K562 (cell line): Measurements from ENCODE around the gene MRPS6. TPM values are rescaled to one million over a fixed set of nuclear protein-coding genes. Genes with fewer than 3 reads are reported as not detected.

ENCODE experiments used
- ATAC-seq: fragments of 200-7000 bp; cut with Tn5 transposase; 3 replicates; pipeline ENCODE4 v1.9.1; 2020; ENCODE audit warnings: moderate library complexity
- BruUV-seq: library from RNA; stranded (reverse); fragments of 400-500 nt; replicated peaks from 2 replicates; lab custom pipeline; 2021; lab: Mats Ljungman, UMichigan
- CTCF ChIA-PET: fragments of 300-600 bp; formaldehyde crosslinking; extraction: SDS; loops from one replicate; lab custom pipeline; 2021; ENCODE audit warnings: low intra/inter-chr PET ratio; lab: Yijun Ruan, JAX
- POLR2A ChIA-PET: fragments of 300-600, 350-650 bp; sonication (Branson Sonifier 250); formaldehyde crosslinking; extraction: SDS; loops from one replicate; lab custom pipeline; 2021; ENCODE audit warnings: antibody characterized with exemption, inconsistent platforms; lab: Yijun Ruan, JAX
- DNase-seq, 4 experiments: peaks; one replicate each; pipeline versions ENCODE4 v3.0.0 to v3.0.0-alpha.2; 2011 to 2018; ENCODE audit warnings: low spot score in 3 of 4, mixed read lengths in 3 of 4; ENCODE audit errors: extremely low read depth in 1 of 4
- FAIRE-seq: peaks from 2 replicates; lab custom pipeline; 2011; peaks lifted over from hg19 to GRCh38; lab: Jason Lieb, UNC
- H2AFZ ChIP-seq: 2 replicates; pipeline ENCODE4 v1.6.0; 2011; ENCODE audit warnings: low read depth, low read length, control low read depth, inconsistent platforms
- H3K27ac ChIP-seq: fragments of 200-600 bp; 3 replicates; pipeline ENCODE4 v1.8.0; 2011; ENCODE audit warnings: low read depth, mild to moderate bottlenecking, control low read depth, inconsistent platforms, low read length, moderate library complexity, mixed read lengths; ENCODE audit errors: extremely low read depth
- H3K27me3 ChIP-seq, 2 experiments: fragments of 300-600 bp in 1 of 2; 2 replicates in 1 of 2; 3 replicates in 1 of 2; pipeline versions ENCODE4 v1.6.0 to v1.8.0; 2011; ENCODE audit warnings: inconsistent platforms in 2 of 2, low read length in 2 of 2, mild to moderate bottlenecking in 1 of 2, mixed read lengths in 1 of 2, moderate library complexity in 1 of 2; ENCODE audit not compliant: control insufficient read depth in 2 of 2, insufficient read depth in 2 of 2
- H3K36me3 ChIP-seq: fragments of 300-600 bp; 3 replicates; pipeline ENCODE4 v1.8.0; 2011; ENCODE audit warnings: mild to moderate bottlenecking, low read length, inconsistent platforms; ENCODE audit not compliant: control insufficient read depth, insufficient read depth
- H3K4me1 ChIP-seq, 2 experiments: fragments of 200-600 bp in 1 of 2; replicated peaks in 1 of 2; 2 replicates in 1 of 2; 3 replicates in 1 of 2; pipeline versions ENCODE4 v1.5.1 to v1.8.0; 2011; ENCODE audit warnings: inconsistent platforms in 2 of 2, low read length in 2 of 2, mild to moderate bottlenecking in 1 of 2, mixed read lengths in 1 of 2, moderate library complexity in 1 of 2; ENCODE audit not compliant: control insufficient read depth in 2 of 2, insufficient read depth in 2 of 2
- H3K4me2 ChIP-seq: 2 replicates; pipeline ENCODE4 v1.6.1; 2011; ENCODE audit warnings: low read length, control low read depth, inconsistent platforms, mixed read lengths; ENCODE audit not compliant: insufficient read depth
- H3K4me3 ChIP-seq: fragments of 200-600 bp; sonication (generic), shearing (Covaris generic); 2 replicates; pipeline ENCODE4 v1.5.1; 2016; ENCODE audit warnings: control low read depth, inconsistent platforms
- H3K79me2 ChIP-seq: fragments of 200-600 bp; 3 replicates; pipeline ENCODE4 v1.8.0; 2011; ENCODE audit warnings: low read length, inconsistent platforms; ENCODE audit not compliant: control insufficient read depth, insufficient read depth
- H3K9ac ChIP-seq, 2 experiments: 2 replicates each; pipeline versions ENCODE4 v1.6.0 to v1.6.1; 2011; ENCODE audit warnings: low read depth in 2 of 2, low read length in 2 of 2, control low read depth in 1 of 2, inconsistent platforms in 1 of 2, mild to moderate bottlenecking in 1 of 2, mixed read lengths in 1 of 2; ENCODE audit not compliant: insufficient read depth in 1 of 2
- H3K9me1 ChIP-seq: one replicate; pipeline ENCODE4 v1.6.0; 2011; ENCODE audit warnings: inconsistent platforms, mild to moderate bottlenecking, low read length, moderate library complexity; ENCODE audit not compliant: control insufficient read depth, insufficient read depth
- H3K9me3 ChIP-seq: replicated peaks from 2 replicates; pipeline ENCODE4 v1.5.1; 2011; ENCODE audit warnings: low read depth, low read length, inconsistent platforms; ENCODE audit not compliant: control insufficient read depth, insufficient read depth
- H4K20me1 ChIP-seq: replicated peaks from 2 replicates; pipeline ENCODE4 v1.6.1; 2011; ENCODE audit warnings: low read length, inconsistent platforms, mixed read lengths; ENCODE audit not compliant: control insufficient read depth, insufficient read depth
- AFF4 ChIP-seq: sonication (generic); formaldehyde crosslinking; IDR thresholded peaks from 2 replicates; pipeline ENCODE4 v1.8.0; 2023; ENCODE audit warnings: mild to moderate bottlenecking, missing genetic modification reagents
- ATF3 ChIP-seq, 2 experiments: fragments of 450-650 bp in 1 of 2; sonication (generic) in 1 of 2; formaldehyde crosslinking in 1 of 2; IDR thresholded peaks in 1 of 2; conservative IDR thresholded peaks in 1 of 2; 2 replicates each; pipeline versions ENCODE4 v1.6.1 to v1.8.1; 2016 to 2023; ENCODE audit warnings: mild to moderate bottlenecking in 2 of 2, moderate library complexity in 2 of 2, inconsistent platforms in 1 of 2, missing genetic modification reagents in 1 of 2
- E2F3 ChIP-seq: fragments of 250-450 bp; sonication (Bioruptor Pico); IDR thresholded peaks from 2 replicates; pipeline ENCODE4 v1.4.0; 2020; ENCODE audit warnings: mild to moderate bottlenecking
- FUS ChIP-seq: fragments of 200-400 bp; formaldehyde crosslinking; optimal IDR thresholded peaks from 2 replicates; pipeline ENCODE3; 2017; ENCODE audit warnings: low read depth, low read length
- MCM7 ChIP-seq, 2 experiments: fragments of 450-650 bp; IDR thresholded peaks; 2 replicates each; pipeline ENCODE4 v1.6.1; 2016 to 2018
- PTTG1 ChIP-seq: fragments of 450-650 bp; IDR thresholded peaks from 2 replicates; pipeline ENCODE4 v1.6.1; 2016; ENCODE audit warnings: low read depth, mild to moderate bottlenecking, missing genetic modification characterization, missing compliant biosample characterization
- RBM25 ChIP-seq: fragments of 200-400 bp; formaldehyde crosslinking; IDR thresholded peaks from 2 replicates; pipeline ENCODE4 v1.6.1; 2018; ENCODE audit warnings: low read length, low read depth, moderate library complexity; ENCODE audit not compliant: severe bottlenecking
- SRSF9 ChIP-seq: fragments of 200-400 bp; formaldehyde crosslinking; IDR thresholded peaks from 2 replicates; pipeline ENCODE4 v1.6.1; 2017; ENCODE audit warnings: low read depth, low read length, borderline replicate concordance
- XRCC3 ChIP-seq: fragments of 450-650 bp; IDR thresholded peaks from 2 replicates; pipeline ENCODE4 v1.6.1; 2017; ENCODE audit warnings: mild to moderate bottlenecking, moderate library complexity
- ZFP36 ChIP-seq: fragments of 150-350 bp; IDR thresholded peaks from 2 replicates; pipeline ENCODE4 v1.6.1; 2018; ENCODE audit warnings: low read length, low read depth; ENCODE audit not compliant: partially characterized antibody
- WGBS: fragments of 100-300 bp; shearing (Covaris generic); methylation state at CpG from one replicate; pipeline ENCODE4 v1.1.6; 2016; ENCODE audit warnings: low coverage, mixed read lengths; ENCODE audit not compliant: insufficient coverage; ENCODE audit errors: missing lambda C conversion rate; 5-methylcytosine and 5-hydroxymethylcytosine counted together
- in situ Hi-C: fragments of 300-500 bp; cut with MboI; formaldehyde crosslinking; loops from 4 replicates; pipeline ENCODE4 v1.15.0; 2018; ENCODE audit warnings: inconsistent platforms, mixed read lengths
- intact Hi-C: fragments of 100-400 bp; cut with micrococcal nuclease; formaldehyde crosslinking; loops from 2 replicates; pipeline ENCODE4 v1.14.2; 2022
- polyA plus RNA-seq, 8 experiments: library from polyadenylated mRNA; depleted of rRNA in 4 of 8; stranded (reverse) in 5 of 8; unstranded in 3 of 8; fragments of >200 nt; fragmentation: Nextera tagmentation in 2 of 8; fragmentation: Illumina TruSeq in 1 of 8; extraction: Ambion mirVana in 2 of 8; extraction: Trizol in 1 of 8; gene quantifications; 2 replicates each; pipeline versions ENCODE4 v1.2.1 to v1.2.3, GENCODE V29; 2011 to 2014; ENCODE audit warnings: inconsistent platforms in 1 of 8, missing spikeins in 1 of 8
- total RNA-seq, 7 experiments: library from RNA; depleted of rRNA in 6 of 7; stranded (reverse); fragments of >200 nt in 6 of 7; fragmentation: Illumina TruSeq in 2 of 7; extraction: Trizol in 2 of 7; gene quantifications; 2 replicates each; pipeline versions ENCODE4 v1.2.1 to v1.2.3, GENCODE V29; 2011 to 2021; ENCODE audit warnings: low replicate concordance in 1 of 7

MRPS6 gene
- total and polyA plus RNA-seq, 9 of the 15 experiments (the other 6 are each of a cell fraction or from before 2014, with no cell fraction given): 26.1 to 72.0 (median 39.3) TPM

GRCh38 chr21:34023691-34024373, 49.5 kb upstream of the MRPS6 start:
- H3K9me1 ChIP-seq: no peaks in the 10 kb centered on the region
- intact Hi-C loops (no loop called here), in situ Hi-C loops (no loop called here)
- 34% methylated on average over 8 of the region's 8 CpGs for WGBS
- no TSS peak for BruUV-seq
- H3K79me2 ChIP-seq: no peaks in the 10 kb centered on the region
- no peaks in the 10 kb centered on the region for H3K27me3 ChIP-seq
- CTCF ChIA-PET: no interaction called here
- no peak for TF ChIP-seq RBM25
- DNase-seq (no peak), FAIRE-seq (no peak), ATAC-seq (no peak)
- H3K4me1 ChIP-seq: peaks cover 0 to 26% of the 10 kb centered on the region in 2 experiments; a peak in 4 of 5 replicates
- no peaks in the 10 kb centered on the region for H3K36me3 ChIP-seq
- H3K27ac ChIP-seq: no peak overlapping the region
- no peak overlapping the region for H3K9ac ChIP-seq
- H3K4me3 ChIP-seq: no peak overlapping the region
- H3K4me2 ChIP-seq: no peak overlapping the region
- no peaks in the 10 kb centered on the region for H3K9me3 ChIP-seq
- POLR2A ChIA-PET: interaction anchor here (1.4 kb wide), 1 partner anchor 11 kb away, joined by 4 read pairs; no protein-coding TSS in a partner anchor
- H4K20me1 ChIP-seq: no peaks in the 10 kb centered on the region
- H2AFZ ChIP-seq: peak overlapping the region; percentile 43; the same call in 1 of the 2 replicates

- in situ Hi-C loops: no loop called here
- WGBS: 40% methylated on average over 3 of the region's 3 CpGs
- H3K9me1 ChIP-seq: no peaks in the 10 kb centered on the region
- DNase-seq: no peak
- CTCF ChIA-PET: no interaction called here
- no peaks in the 10 kb centered on the region for H3K36me3 ChIP-seq
- no peaks in the 10 kb centered on the region for H3K9me3 ChIP-seq
- FAIRE-seq: no peak
- H3K79me2 ChIP-seq: no peaks in the 10 kb centered on the region
- no peaks in the 10 kb centered on the region for H4K20me1 ChIP-seq
- no peak overlapping the region for H3K9ac ChIP-seq
- H3K27me3 ChIP-seq: no peaks in the 10 kb centered on the region
- H3K4me2 ChIP-seq: no peak overlapping the region
- no peak overlapping the region for H3K4me3 ChIP-seq
- no TSS peak for BruUV-seq
- no peak overlapping the region; the same call in 1 of the 2 replicates for H2AFZ ChIP-seq
- intact Hi-C loops: no loop called here
- no peak for ATAC-seq
- H3K4me1 ChIP-seq: peaks cover 0 to 26% of the 10 kb centered on the region in 2 experiments; a peak in 4 of 5 replicates
- POLR2A ChIA-PET: interaction anchor here (1.4 kb wide), 1 partner anchor 11 kb away, joined by 4 read pairs; no protein-coding TSS in a partner anchor
- no peak overlapping the region for H3K27ac ChIP-seq
- no peak for TF ChIP-seq SRSF9
- TF ChIP-seq ATF3 (IDR thresholded peaks at IDR 0.05): no peak
- no peak for TF ChIP-seq ATF3 (CRISPR knock-in tag; conservative IDR thresholded peaks at IDR 0.05)
- no peak for TF ChIP-seq XRCC3
- no peak for TF ChIP-seq E2F3 (CRISPR knock-in tag)
- no peak for TF ChIP-seq MCM7 (IDR thresholded peaks at IDR 0.05)
- no peak for TF ChIP-seq AFF4 (CRISPR knock-in tag)
- TF ChIP-seq ZFP36: no peak
- TF ChIP-seq PTTG1 (tag): no peak
- TF ChIP-seq FUS: no peak
Measured at GRCh38 chr21:34024374-34024693, 49.0 kb upstream of the MRPS6 start.
